Activated CD8-positive, alpha-beta memory T cell treated with anti-CD3 and anti-CD28 coated beads, Interleukin-2, amount 50 U/mL, for 4 hours (primary cell): Measurements from ENCODE around the gene RFFL.
A peak's percentile ranks its signal among the peaks of the same experiment; 100 is the strongest.
"Not testable (repeated sequence)": the region's sequence is repeated elsewhere in the genome, so short reads cannot be mapped to it uniquely, and the experiment has no call there.

Experiments
- DNase-seq: peaks from one replicate; pipeline ENCODE4 v3.0.0-alpha.2; 2020

Gene RFFL

DNA sequence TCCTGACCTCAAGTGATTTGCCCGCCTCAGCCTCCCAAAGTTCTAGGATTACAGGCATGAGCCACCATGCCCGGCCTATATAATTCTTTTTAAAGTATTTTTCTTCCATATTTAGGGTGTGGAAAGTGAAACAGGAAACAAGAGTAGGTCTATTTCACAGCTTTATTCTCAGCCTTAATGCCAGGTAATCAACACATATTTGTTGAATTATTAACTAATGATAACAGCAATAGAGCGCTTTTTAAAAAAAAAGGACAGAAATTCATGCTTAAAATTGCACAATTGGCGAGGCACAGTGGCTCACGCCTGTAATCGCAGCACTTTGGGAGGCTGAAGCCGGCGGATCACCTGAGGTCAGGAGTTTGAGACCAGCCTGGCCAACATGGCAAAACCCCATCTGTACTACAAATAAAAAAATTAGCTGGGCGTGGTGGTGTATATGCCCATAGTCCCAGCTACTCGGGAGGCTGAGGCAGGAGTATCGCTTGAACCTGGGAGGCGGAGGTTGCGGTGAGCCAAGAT, 18.0 kb downstream of the RFFL start:
- not testable (repeated sequence) for DNase-seq

DNA sequence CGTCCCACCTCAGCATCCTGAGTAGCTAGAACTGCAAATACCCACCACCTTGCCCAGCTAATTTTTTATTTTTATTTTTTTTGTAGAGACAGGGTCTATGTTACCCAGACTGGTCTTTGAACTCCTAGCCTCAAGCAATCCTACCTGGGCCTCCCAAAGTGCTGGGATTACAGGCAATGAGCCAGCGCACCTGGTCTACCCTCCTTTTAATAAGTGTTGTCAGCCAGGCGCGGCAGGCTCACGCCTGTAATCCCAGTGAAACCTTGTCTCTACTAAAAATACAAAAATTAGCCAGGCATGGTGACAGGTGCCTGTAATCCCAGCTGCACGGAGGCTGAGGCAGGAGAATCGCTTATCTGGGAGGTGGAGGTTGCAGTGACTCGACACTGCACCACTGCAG, 19.3 kb downstream of the RFFL start:
- no peak for DNase-seq

DNA sequence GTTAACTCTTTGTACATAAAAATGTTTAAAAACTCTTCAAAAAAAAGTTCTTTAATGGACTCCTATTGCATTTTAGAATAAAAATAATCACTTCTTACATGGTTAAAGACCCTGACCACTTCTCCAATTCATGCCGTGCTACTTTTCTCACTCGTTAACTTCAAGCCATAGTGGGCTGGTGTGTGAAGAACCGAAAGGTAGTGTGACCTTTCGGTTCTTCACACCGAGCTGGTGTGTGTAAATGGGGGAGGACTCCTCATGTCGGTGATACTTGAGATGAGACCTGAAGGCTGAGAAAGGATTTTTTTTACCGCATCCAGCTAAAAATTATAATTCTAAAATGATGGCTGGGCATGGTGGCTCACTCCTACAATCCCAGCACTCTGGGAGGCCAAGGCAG, 22.1 kb downstream of the RFFL start:
- DNase-seq = no peak

DNA sequence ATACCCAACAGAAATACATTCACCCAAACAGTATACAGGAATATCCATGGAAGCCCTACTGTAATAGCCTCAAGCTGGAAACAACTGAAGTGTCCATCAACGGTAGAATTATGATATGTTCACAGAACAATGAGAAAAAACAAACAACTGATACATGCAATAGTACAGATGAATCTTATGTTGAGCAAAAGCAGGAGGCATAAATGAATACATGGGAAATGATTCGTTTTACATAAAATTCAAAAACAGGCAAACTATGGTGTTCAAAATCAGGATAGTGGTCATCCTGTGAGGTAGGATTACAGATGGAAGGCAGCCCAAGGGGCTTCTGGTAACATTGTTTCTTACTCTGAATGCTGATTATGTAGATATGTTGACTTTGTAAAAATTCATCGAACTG, 25.1 kb downstream of the RFFL start:
- DNase-seq = no peak

DNA sequence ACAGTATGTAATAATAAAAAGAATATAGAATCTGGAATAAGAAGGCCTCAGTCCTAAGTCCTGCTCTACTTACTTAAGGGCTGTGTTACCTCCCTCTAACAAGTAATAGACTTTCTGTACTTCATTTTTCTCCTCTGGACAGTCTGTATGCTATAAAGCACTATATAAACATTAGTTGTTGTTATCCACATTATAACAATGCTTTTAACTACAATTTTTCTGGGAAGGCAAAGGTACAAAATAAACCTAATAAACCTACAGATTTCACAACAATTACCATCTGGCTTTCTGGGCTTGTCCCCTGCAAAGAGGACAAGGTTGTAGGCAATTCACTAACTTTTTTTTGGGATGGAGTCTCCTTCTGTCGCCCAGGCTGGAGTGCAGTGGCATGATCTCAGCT, 32.7 kb downstream of the RFFL start:
- no peak for DNase-seq

DNA sequence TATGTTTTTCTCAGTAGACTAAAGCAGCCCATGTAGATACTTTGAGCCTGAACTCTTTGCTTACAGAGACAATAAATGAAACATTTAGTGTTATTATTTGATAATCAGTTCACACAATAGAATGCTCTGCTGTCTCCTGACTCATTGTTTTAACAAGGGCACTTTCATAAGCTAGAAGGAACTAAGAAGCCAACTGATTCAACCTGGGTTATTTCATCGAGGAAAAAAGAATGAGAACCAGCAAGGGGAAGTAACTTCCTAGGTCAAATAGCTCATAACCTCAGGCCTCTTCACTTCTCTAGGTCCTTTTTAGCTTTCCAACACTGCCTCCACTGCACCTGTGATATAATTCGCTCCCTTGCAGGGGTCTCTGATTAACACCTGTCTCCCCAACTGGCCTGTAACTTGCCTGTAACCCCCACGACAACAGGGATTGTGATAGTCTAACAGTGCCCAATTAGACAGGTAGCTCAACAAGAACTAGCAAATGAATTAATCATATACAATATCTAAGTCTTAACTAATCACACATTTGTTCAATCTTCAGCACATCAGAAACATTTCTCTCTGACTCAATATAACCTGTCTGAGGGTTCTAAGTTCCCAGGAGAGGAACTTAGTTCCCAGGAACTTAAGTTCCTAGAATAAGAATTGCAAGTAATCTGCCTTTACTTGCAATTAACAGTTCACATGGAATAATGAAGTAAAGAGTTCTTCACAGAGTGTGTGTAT, 34.8 kb downstream of the RFFL start:
- DNase-seq = no peak

DNA sequence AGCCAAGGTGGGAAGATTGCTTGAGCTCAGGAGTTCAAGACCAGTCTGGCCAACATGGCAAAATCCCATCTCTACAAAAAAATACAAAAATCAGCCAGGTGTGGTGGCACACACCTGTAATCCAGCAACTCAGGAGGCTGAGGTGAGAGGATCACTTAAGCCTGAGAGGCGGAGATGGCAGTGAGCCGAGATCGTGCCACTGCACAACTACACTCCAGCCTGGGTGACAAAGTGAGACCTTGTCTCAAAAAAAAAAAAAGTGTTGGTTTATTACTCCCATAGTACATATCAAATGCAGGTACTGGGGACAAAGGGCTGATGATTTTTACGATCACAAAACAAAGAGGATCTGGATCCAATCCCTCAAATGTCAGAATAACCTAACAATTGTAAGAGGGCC, 35.4 kb downstream of the RFFL start:
- not testable (repeated sequence) for DNase-seq

DNA sequence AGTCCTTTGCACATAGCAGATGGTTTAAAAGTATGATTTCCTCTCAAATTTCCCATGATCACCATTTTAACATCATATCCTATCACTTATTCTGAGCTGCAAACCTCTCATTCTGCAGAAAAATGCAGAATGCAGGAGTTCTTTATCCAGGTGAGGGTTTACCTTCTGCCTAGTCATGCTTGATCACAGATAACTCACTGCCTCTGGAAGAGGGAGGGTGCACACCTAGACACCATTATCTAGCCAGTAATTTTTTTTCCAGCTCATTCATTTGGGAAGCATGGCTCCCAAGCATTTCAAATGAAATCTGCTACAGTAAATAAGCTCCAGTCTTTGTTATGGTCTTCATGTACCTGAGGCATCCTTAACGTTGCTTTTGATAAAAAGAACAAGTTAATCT, 38.0 kb downstream of the RFFL start:
- no peak for DNase-seq

DNA sequence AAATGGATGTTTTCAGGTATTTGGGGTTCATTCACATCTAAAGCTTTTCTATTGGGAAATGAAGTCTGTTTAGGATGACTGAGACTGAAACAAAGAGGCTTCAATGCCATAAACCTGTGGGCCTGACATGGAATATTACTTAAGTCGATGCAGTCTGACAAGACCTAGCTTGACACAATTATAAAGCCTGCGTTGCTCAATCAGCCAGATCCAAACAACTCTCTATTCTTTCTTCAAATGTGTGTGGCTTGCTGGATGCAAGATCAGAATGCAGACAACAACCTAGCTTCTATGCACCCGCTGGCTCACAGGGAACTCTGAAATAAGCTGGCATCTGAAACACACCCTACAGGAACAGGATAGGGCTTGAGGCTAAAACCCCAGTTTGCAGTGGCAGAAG, 40.0 kb downstream of the RFFL start:
- DNase-seq = no peak

DNA sequence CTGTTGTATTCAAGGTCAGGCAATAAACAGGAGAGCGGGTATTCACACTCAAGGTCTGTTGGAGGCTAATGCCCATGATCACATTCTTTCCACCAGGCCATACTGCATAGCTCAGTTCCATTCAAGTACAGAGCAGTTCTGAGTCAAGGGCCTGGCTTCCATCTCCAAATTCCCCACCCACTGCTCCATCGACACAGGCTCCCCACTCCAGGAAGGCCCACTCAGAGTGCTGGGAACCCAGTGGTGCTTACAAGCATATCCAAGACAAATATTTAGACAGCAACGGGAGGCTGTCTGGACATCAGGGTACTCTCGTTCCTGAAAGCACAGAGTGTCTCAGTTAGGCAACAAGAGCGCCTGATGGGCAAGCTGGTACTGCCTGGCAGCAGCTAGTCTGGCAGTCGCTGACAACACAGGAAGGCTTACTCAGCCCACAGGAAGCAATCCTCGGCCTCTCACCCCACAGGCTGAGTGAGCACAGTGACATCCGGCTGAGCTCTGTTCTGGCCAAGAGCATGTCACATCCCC, 40.9 kb downstream of the RFFL start:
- DNase-seq = peak; percentile 72

DNA sequence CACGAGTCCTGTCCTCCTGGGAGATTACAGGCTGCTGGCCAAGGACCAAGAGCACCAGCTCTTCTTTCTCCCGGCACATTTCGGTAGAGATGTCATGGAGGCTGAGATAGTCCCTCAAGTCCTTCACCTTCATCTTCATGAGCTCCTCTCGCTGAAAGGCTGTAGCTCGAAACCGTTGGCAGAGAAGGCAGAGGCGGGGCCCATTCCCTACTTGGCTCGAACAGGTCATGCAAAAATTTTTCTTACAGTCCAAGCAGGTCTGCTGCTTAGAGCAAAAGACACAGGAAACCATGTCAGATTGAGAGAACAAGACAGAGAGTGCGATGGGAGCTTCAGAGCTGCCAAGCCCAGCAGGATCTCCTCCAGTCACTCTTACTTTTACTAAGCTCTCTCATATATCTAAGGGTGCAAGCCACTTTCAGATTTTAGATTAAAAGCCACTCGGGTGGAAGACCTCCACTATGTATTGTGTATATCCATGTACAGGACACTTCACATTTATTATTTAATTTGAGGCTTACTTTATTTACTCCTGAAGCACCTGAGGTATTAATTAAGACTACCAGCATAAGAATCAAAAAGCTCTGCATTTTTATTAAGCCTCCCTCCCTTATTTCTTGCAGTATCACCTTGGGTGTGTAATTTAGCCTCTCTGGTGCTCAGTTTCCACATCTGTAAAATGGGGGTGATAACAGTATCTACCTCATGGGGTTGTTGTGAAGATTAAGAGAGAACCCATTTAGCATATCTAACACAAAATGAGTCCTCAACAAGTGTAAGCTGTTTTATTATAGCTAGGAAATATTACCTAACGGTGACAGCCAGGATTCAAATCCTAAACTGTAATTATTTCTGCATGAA, 41.8 kb downstream of the RFFL start:
- DNase-seq = no peak

DNA sequence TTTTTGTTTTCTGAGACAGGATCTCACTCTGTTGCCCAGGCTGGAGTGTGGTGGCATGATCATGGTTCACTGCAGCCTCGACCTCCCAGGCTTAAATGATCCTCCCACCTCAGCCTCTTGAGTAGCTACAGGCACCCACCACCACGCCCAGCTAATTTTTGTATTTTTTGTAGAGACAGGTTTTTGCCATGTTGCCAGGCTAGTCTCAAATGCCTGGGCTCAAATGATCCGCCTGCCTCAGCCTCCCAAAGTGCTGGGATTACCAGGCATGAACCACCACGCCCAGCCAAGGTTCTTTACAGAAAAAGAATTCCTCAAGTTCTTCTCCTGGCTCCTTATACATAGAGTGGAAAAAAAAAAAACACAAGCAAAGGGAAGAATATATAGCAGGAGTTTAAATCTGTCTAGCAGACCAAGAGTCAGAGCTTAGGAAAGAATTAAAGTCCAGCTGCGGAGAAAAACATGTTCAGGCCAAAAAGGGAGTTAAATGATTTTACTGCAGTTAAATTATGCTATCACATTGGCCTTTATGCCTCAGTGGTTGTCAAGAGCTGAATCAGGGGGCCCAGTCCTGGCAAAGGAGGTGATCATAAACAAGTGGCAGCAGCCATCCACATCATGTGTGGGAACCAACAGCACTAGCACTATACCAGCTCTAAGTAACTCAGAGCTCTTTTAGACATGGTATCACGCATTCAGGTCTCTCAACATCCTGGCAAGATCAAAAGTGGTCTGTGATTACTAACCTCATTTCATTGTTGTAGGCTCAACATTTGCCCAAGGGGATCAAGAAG, 43.9 kb downstream of the RFFL start:
- no peak for DNase-seq

DNA sequence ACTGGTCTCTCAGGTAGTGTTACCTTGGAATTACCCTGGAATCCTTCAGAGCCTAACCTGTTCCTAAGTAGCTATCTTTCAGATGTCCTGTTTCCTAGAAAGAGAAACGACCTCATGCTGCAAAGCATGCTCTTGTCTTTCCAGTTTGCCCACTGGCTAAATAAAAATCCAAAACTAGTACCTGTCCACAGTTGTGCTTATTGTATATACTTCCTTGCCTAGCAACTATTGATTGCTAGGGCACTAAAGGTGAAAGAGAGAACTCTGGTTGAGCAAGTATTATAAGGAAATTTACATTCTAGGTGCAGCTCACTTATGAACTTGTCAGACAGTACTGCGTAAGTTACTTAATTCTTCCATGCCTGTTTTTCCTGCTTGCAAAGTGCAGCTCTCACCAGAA, 44.7 kb downstream of the RFFL start:
- DNase-seq = no peak

DNA sequence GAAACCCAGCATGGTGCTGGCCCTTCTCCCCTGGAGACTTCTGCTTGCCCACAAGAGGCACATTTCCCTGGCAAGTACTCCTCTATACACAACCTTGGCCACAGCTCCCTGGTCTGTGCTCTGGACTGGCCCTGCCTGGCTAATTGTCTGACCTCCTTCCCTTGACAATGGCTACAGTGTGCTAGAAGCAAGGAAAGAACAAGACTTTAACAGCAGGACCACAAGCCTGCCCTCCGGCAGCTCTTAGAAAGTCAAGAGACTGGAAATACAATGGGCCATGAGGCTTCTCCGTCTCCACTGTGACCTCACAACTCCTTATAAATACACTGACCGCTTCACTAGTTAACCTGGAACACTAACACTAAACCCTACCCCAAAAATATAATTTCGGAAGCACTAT, 46.5 kb downstream of the RFFL start:
- DNase-seq = no peak

DNA sequence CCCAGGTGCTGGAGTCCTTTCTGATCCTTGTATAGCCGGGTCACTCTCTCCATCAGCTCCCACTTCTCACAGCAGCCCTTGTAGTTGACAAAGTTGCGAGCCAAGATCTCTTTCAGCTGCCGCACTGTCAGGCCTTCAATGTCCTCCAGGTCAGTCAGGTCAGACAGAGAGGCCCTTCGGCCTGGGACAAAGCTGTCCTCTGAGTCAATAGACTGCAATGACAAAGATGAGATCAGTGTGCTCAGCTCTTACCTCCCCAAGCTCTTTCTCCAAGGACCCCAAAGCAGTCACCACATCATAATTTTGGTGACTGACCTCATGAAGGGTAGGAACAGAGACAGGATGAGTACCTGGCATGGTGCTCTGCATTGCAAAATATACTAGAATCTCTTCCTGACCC, 47.1 kb downstream of the RFFL start:
- no peak for DNase-seq

DNA sequence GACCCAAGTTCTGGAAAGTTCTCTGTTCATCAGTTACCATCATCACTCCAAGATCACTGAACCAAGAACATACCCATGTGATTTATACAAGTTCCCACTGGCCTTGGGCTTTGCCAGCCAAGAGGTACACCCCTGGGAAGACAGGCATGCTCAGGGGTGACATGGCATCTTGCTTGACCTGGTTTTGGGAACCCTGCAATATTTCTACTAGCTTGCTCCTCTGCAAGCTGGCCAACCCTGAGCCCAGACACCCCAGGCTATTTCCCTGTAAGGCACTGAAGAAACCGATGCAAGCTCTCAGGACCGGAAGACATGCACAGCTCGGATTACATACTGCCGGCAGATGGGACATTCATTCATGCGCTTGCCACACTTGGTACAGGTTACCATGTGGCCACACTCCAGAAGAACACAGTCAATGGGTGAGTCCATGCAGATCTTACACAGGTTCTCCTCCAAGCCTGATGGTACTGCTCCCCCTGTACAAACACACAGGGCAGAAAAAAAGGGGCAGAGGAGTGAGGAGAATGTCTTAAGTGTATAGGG, 51.8 kb downstream of the RFFL start:
- DNase-seq = no peak

DNA sequence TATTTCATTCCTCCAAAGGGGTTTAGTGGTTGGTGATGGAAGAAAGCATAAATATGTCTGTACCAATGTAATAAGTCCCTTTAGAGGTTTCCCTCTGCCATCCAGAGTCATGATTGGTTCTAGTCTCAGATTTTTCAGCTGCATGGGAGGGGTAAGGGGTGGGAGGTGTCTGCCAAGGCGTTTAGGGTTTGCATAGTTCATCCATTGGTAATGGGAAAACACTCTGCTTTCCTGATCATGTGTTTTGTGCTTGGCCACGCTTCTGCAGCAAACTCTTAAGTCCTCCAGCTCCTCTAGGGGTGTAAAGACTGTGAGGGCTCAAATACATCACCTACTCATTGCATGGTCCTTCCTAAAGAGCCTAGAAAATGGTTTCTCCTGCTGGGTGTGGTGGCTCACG, 53.4 kb downstream of the RFFL start:
- no peak for DNase-seq

DNA sequence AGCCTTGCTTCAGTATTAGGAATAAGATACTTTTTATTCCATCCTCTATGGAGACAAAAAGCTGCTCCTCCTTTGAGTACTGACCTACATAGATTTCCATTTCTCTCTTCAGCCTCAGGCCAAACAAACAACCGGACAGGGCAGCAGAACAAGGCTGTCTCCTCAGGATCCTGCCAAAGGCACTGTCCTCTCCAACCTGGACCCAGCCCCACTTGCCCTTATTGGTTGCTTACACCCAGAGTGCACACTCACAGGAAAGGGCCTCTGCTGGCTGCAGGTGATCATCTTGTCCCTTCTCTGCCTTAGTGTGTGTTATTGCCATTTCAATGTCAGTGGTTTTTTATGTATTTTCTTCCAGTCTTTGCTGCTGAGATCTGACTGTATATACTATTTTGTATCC, 56.5 kb downstream of the RFFL start:
- DNase-seq = no peak

DNA sequence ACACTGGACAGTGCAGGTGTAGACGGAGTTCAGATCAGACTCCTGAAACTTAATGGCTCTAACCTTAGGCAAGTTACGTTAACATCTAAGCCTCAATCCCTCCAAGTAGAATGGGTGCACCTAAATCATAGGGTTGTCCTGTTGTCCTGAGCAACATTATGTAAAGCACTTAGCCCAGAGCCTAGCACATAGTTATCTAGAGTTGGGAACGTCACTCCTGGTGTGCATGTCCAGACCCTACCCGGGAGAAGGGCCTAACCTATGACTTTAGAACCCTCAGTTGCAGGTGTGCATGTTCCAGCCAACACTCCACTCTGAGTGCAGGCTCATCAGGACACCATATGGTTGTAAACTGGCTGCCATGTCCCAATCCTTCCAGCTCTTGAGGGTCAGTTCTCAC, 57.2 kb downstream of the RFFL start:
- no peak for DNase-seq

DNA sequence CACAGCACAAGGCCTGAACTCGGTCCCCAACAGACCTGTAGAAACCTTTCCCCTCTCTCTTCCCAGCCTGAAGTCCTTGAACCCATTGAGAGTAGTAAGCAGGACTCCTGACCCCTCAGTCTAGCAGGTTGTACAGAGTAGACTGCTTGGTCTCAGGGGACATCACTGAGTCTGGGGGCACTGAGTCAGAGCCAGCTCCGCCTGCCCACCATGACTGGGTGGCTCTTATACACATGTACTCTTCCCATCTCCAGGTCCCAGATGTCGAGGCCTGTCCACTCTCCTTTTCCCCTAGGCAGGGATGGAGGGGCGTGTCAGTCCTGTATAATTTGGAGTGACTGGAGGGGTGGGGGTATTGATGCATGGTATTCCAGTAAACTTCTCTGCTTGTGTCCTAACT, 59.7 kb downstream of the RFFL start:
- no peak for DNase-seq

DNA sequence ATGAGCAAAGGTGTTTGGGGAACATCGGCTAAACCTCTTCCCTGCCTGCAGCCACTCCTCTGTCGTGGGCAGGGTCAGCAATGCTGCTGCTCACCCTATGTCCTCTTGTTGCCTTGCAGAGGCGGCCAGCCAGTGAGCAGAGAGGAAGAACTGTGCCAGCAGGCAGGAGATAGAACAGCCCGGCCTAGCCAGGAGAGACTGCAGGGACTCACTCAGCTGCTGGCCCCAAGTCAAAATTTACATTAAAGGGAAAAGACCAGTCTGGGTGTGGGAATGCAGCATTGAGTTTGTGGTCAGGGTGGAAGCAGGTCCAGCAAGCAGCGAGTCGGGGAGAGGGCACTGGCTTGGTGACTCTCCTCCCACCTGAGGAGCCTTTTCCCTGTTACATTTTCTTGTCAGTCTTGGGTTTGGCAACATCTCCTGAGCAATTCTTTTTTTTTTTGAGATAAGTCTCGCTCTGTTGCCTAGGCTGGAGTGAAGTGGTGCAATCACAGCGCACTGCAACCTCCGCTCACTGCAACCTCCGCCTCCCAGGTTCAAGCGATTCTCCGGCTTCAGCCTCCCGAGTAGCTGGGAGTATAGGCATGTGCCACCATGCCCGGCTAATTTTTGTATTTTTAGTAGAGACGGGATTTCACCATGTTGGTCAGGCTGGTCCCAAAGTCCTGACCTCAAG, 60.5 kb downstream of the RFFL start:
- DNase-seq = no peak

DNA sequence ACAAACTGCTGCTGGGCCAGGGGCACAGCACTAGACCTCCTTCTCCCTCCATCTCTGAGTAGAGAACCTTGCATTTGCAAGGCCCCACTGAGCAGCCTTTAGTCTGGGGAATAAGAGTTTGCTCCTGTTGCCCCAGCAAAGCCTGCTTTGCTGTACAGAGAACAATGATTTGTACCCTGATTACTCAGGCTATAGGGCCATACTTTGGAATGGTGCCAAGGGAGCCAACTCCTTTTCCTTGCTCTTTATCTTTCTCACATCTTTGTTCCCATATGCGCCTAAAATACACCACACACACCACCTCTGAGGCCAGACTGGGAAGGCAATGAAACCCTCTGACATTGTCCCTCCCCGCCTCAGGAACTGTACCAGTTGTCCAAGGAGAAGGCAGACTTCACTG, 62.0 kb downstream of the RFFL start:
- no peak for DNase-seq
